ENCODE measurements around the gene SYMPK.

DNA sequence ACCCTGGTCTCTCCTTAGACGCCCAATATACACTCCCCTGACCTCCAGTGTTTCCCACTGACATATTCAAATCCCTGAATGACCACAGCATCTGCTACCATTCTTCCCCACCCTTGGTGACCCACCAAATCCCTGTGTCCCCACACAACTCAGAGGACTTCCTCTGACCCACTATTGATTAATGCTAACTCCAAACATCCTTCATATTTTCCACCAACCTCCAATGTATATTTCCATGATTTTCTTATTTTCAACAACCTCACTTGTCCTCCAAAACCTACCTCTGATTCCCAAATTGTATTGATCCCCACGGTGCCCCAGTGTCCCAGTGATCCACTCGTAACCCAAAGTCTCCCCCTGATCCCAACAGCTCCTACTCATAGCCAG, 69.8 kb downstream of the SYMPK start:
- no peak for TF ChIP-seq POLR2AphosphoS5 (IDR thresholded peaks at IDR 0.05; ENCODE audit: low read depth, low read length)
- no peak for TF ChIP-seq CTCF (IDR thresholded peaks at IDR 0.05)
- TF ChIP-seq SIN3A (IDR thresholded peaks at IDR 0.05; ENCODE audit: borderline replicate concordance, insufficient read depth, low read depth, low read length): no peak
- TF ChIP-seq, protein P1, sequence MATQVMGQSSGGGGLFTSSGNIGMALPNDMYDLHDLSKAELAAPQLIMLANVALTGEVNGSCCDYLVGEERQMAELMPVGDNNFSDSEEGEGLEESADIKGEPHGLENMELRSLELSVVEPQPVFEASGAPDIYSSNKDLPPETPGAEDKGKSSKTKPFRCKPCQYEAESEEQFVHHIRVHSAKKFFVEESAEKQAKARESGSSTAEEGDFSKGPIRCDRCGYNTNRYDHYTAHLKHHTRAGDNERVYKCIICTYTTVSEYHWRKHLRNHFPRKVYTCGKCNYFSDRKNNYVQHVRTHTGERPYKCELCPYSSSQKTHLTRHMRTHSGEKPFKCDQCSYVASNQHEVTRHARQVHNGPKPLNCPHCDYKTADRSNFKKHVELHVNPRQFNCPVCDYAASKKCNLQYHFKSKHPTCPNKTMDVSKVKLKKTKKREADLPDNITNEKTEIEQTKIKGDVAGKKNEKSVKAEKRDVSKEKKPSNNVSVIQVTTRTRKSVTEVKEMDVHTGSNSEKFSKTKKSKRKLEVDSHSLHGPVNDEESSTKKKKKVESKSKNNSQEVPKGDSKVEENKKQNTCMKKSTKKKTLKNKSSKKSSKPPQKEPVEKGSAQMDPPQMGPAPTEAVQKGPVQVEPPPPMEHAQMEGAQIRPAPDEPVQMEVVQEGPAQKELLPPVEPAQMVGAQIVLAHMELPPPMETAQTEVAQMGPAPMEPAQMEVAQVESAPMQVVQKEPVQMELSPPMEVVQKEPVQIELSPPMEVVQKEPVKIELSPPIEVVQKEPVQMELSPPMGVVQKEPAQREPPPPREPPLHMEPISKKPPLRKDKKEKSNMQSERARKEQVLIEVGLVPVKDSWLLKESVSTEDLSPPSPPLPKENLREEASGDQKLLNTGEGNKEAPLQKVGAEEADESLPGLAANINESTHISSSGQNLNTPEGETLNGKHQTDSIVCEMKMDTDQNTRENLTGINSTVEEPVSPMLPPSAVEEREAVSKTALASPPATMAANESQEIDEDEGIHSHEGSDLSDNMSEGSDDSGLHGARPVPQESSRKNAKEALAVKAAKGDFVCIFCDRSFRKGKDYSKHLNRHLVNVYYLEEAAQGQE (IDR thresholded peaks at IDR 0.05; ENCODE audit: insufficient read depth in 1 of 2, low read depth in 2 of 2, low read length in 1 of 2): no peak
- no peak for TF ChIP-seq TCF7L2 (IDR thresholded peaks at IDR 0.05; ENCODE audit: low read depth, low read length)

All from Panc1 (cell line).